ENCODE measurements around the gene PRELP.

PRELP gene

DNA sequence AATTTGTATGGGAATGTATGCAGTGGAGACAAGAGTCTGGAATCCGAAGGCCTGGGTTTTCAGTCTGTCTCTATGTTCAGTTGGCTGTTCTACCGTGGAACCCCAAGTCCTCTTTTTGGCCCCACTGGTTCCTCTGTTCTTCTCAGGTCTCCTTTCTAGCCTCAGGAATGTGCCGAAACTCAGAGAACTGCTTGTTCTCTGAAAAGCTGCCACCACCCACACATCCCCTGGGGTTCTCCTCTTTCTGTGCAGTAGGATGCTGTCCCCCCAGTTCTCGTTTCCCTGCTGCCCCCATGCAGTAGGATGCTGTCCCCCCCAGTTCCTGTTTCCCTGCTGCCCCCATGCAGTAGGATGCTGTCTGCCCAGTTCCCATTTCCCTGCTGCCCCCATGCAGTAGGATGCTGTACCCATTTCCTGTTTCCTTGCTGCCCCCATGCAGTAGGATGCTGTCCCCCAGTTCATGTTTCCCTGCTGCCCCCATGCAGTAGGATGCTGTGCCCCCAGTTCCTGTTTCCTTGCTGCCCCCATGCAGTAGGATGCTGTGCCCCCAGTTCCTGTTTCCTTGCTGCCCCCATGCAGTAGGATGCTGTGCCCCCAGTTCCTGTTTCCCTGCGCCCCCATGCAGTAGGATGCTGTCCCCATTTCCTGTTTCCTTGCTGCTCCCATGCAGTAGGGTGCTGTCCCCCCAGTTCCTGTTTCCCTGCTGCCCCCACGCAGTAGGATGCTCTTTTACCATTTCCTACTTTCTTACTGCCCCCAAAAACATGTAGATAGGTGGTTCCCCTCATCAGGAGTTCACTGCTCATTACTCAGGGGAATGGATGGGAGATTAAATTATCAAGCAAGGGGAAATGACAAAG lies 53.6 kb downstream of the PRELP start:
- Histone ChIP-seq H3K4me3 (ENCODE audit: low read length) (no peak overlapping the region), H3K9ac (ENCODE audit: low read depth, low read length) (no peak overlapping the region), H3K4me1 (ENCODE audit: control insufficient read depth, insufficient read depth, low read length) (peaks cover 27% of the 10 kb centered on the region), H3K27me3 (ENCODE audit: control insufficient read depth, insufficient read depth, low read length) (no peaks in the 10 kb centered on the region), H3K36me3 (ENCODE audit: insufficient read depth, low read length) (no peaks in the 10 kb centered on the region), H3K4me2 (ENCODE audit: low read length) (peak overlapping the region; percentile 45), H3K9me3 (replicated peaks; ENCODE audit: low read length) (no peaks in the 10 kb centered on the region)

- H3K4me3 ChIP-seq (ENCODE audit: low read length), result no peak overlapping the region
- H3K9ac ChIP-seq (ENCODE audit: low read depth, low read length), result no peak overlapping the region
- H3K4me2 ChIP-seq (ENCODE audit: low read length), result no peak overlapping the region
- no peaks in the 10 kb centered on the region for H3K9me3 ChIP-seq (replicated peaks; ENCODE audit: low read length)
- no peaks in the 10 kb centered on the region for H3K36me3 ChIP-seq (ENCODE audit: insufficient read depth, low read length)
- peaks cover 44% of the 10 kb centered on the region for H3K4me1 ChIP-seq (ENCODE audit: control insufficient read depth, insufficient read depth, low read length)
- no peaks in the 10 kb centered on the region for H3K27me3 ChIP-seq (ENCODE audit: control insufficient read depth, insufficient read depth, low read length)
Observed at GRCh38 chr1:203531063-203531462, 55.5 kb downstream of the PRELP start.

DNA sequence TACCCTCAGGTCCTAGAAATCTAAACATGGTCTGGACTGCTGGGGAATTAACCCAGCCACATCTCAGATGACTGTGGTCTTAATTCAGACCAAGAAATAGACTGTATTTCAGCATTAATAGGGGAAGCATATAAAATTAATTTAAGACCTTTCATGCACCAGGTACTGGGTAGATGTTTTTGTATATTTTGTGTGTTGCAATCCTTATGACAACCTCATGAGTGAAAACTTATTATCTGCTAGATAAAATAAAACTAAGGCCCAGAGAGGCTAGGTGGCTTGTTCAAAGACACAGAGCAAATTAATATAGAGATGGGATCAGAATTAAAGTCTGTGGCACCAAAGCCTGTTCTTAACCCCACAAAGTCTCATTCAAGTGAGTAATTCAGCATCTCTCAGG lies 58.4 kb downstream of the PRELP start:
- H3K4me3 ChIP-seq (ENCODE audit: low read length), result peak overlapping the region; percentile 37
- H3K27me3 ChIP-seq (ENCODE audit: control insufficient read depth, insufficient read depth, low read length), result no peaks in the 10 kb centered on the region
- H3K4me2 ChIP-seq (ENCODE audit: low read length), result peak overlapping the region; percentile 72
- peak overlapping the region; percentile 32 for H3K9ac ChIP-seq (ENCODE audit: low read depth, low read length)
- no peaks in the 10 kb centered on the region for H3K9me3 ChIP-seq (replicated peaks; ENCODE audit: low read length)
- no peaks in the 10 kb centered on the region for H3K36me3 ChIP-seq (ENCODE audit: insufficient read depth, low read length)
- H3K4me1 ChIP-seq (ENCODE audit: control insufficient read depth, insufficient read depth, low read length), result peaks cover 50% of the 10 kb centered on the region

GRCh38 chr1:203534526-203534925 lies 58.9 kb downstream of the PRELP start:
- H3K4me1 ChIP-seq (ENCODE audit: control insufficient read depth, insufficient read depth, low read length), result peaks cover 47% of the 10 kb centered on the region
- H3K4me3 ChIP-seq (ENCODE audit: low read length), result peak overlapping the region; percentile 37
- no peaks in the 10 kb centered on the region for H3K9me3 ChIP-seq (replicated peaks; ENCODE audit: low read length)
- peak overlapping the region; percentile 72 for H3K4me2 ChIP-seq (ENCODE audit: low read length)
- H3K27me3 ChIP-seq (ENCODE audit: control insufficient read depth, insufficient read depth, low read length), result no peaks in the 10 kb centered on the region
- no peaks in the 10 kb centered on the region for H3K36me3 ChIP-seq (ENCODE audit: insufficient read depth, low read length)
- H3K9ac ChIP-seq (ENCODE audit: low read depth, low read length), result peak overlapping the region; percentile 32

GRCh38 chr1:203536575-203536974 lies 61.0 kb downstream of the PRELP start:
- Histone ChIP-seq H3K27me3 (ENCODE audit: control insufficient read depth, insufficient read depth, low read length) (no peaks in the 10 kb centered on the region), H3K36me3 (ENCODE audit: insufficient read depth, low read length) (no peaks in the 10 kb centered on the region), H3K9ac (ENCODE audit: low read depth, low read length) (no peak overlapping the region), H3K4me2 (ENCODE audit: low read length) (no peak overlapping the region), H3K4me3 (ENCODE audit: low read length) (no peak overlapping the region), H3K4me1 (ENCODE audit: control insufficient read depth, insufficient read depth, low read length) (peaks cover 47% of the 10 kb centered on the region), H3K9me3 (replicated peaks; ENCODE audit: low read length) (no peaks in the 10 kb centered on the region)

DNA sequence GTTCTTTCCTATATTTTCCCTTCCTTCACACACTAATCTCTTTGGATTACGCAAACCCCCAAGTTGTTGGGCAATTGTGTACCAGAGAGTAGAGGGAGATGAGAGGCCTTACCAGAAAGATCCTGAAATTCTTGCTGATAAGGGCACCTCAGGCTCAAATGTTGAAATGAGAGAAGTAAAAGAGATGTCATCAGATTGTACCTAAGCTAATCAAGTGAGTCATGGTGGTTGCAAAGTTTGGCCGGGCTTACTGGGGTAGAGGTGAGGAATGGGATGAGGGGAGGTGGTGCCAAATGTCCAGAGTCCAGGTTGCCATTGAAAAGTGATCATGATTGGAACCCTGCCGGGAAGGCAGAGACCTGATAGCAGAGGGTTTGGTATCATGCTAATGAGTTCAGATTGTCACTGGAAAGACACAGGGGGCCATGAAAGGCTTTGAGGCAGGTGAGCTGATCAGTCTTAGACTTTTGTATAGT lies 61.4 kb downstream of the PRELP start:
- H3K4me2 ChIP-seq (ENCODE audit: low read length), result no peak overlapping the region
- no peaks in the 10 kb centered on the region for H3K9me3 ChIP-seq (replicated peaks; ENCODE audit: low read length)
- no peaks in the 10 kb centered on the region for H3K27me3 ChIP-seq (ENCODE audit: control insufficient read depth, insufficient read depth, low read length)
- no peak overlapping the region for H3K4me3 ChIP-seq (ENCODE audit: low read length)
- no peaks in the 10 kb centered on the region for H3K36me3 ChIP-seq (ENCODE audit: insufficient read depth, low read length)
- no peak overlapping the region for H3K9ac ChIP-seq (ENCODE audit: low read depth, low read length)
- peaks cover 47% of the 10 kb centered on the region for H3K4me1 ChIP-seq (ENCODE audit: control insufficient read depth, insufficient read depth, low read length)

DNA sequence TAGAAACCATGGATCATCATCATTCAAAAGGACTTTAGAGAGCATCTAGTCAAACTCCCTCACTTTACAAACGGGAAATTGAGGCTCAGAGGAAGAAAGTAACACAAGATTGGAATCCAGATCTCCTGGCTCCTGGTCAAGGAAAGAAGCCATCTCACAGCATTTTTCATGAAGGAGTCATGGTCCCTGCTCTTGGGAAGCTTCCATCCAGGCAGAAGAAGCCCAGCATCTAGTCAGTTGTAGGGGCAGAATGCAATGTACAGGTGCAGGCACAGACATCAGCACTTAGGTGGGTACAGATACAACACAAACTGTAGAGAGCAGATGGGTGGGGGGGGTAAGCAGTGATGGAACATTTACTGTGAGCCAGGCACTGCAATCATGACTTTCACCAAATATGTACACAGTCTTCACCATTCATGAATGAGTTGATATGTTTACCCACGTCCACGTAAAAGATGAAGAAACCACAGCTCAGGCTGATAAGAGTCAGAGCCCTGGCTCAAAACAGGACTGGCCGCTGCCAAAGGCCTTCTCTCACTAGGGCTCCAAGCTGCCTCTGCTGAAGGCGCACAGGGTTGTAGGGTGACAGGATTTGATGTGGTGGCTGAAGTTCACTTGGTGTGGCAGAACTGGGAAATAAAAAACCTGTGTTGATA lies 62.3 kb downstream of the PRELP start:
- peaks cover 47% of the 10 kb centered on the region for H3K4me1 ChIP-seq (ENCODE audit: control insufficient read depth, insufficient read depth, low read length)
- H3K4me3 ChIP-seq (ENCODE audit: low read length), result no peak overlapping the region

GRCh38 chr1:203538726-203539125 lies 63.1 kb downstream of the PRELP start:
- no peak overlapping the region for H3K4me3 ChIP-seq (ENCODE audit: low read length)
- H3K9me3 ChIP-seq (replicated peaks; ENCODE audit: low read length), result no peaks in the 10 kb centered on the region
- peaks cover 43% of the 10 kb centered on the region for H3K4me1 ChIP-seq (ENCODE audit: control insufficient read depth, insufficient read depth, low read length)
- H3K36me3 ChIP-seq (ENCODE audit: insufficient read depth, low read length), result no peaks in the 10 kb centered on the region
- no peak overlapping the region for H3K4me2 ChIP-seq (ENCODE audit: low read length)
- H3K9ac ChIP-seq (ENCODE audit: low read depth, low read length), result no peak overlapping the region
- no peaks in the 10 kb centered on the region for H3K27me3 ChIP-seq (ENCODE audit: control insufficient read depth, insufficient read depth, low read length)

More for the DNA sequence above, 62.3 kb downstream of the PRELP start:
- Histone ChIP-seq H3K9me3 (replicated peaks; ENCODE audit: low read length) (no peaks in the 10 kb centered on the region), H3K36me3 (ENCODE audit: insufficient read depth, low read length) (no peaks in the 10 kb centered on the region), H3K9ac (ENCODE audit: low read depth, low read length) (no peak overlapping the region), H3K27me3 (ENCODE audit: control insufficient read depth, insufficient read depth, low read length) (no peaks in the 10 kb centered on the region), H3K4me2 (ENCODE audit: low read length) (no peak overlapping the region)

- Histone ChIP-seq H3K27me3 (ENCODE audit: control insufficient read depth, insufficient read depth, low read length) (no peaks in the 10 kb centered on the region), H3K9me3 (replicated peaks; ENCODE audit: low read length) (no peaks in the 10 kb centered on the region), H3K4me3 (ENCODE audit: low read length) (no peak overlapping the region), H3K9ac (ENCODE audit: low read depth, low read length) (no peak overlapping the region), H3K4me2 (ENCODE audit: low read length) (no peak overlapping the region), H3K36me3 (ENCODE audit: insufficient read depth, low read length) (no peaks in the 10 kb centered on the region), H3K4me1 (ENCODE audit: control insufficient read depth, insufficient read depth, low read length) (peaks cover 31% of the 10 kb centered on the region)
Observed at GRCh38 chr1:203539831-203540546, 64.4 kb downstream of the PRELP start.

Data from skeletal muscle satellite cell (primary cell).